NOMO-1 (cell line): ENCODE measurements around the gene CHRM5.

ENCODE experiments used
- DNase-seq, 2 experiments: peaks; one replicate each; lab custom pipeline; 2025; ENCODE audit not compliant: unreplicated experiment in 2 of 2; lab: John Stamatoyannopoulos, UW

The CHRM5 gene

GRCh38 chr15:33968224-33968623 lies at the start of gene CHRM5:
TSS of gene CHRM5 (plus strand) at chr15:33968497. CDS start at chr15:34062718, 94,221 bp downstream.
- no peak for DNase-seq

GRCh38 chr15:33923446-33923845 lies 44.9 kb upstream of the CHRM5 start:
- no peak for DNase-seq

- no peak for DNase-seq
These were observed 42.0 kb upstream of the CHRM5 start for GRCh38 chr15:33926260-33926659.

- DNase-seq = no peak
These were observed 35.6 kb upstream of the CHRM5 start for GRCh38 chr15:33932734-33933133.

GRCh38 chr15:33934396-33934795 lies 33.9 kb upstream of the CHRM5 start:
- DNase-seq = no peak

- no peak for DNase-seq
These were observed 33.4 kb upstream of the CHRM5 start for GRCh38 chr15:33934921-33935320.

- no peak for DNase-seq
These were observed 26.8 kb upstream of the CHRM5 start for GRCh38 chr15:33941279-33942063.

- no peak for DNase-seq
These were observed 22.1 kb upstream of the CHRM5 start for GRCh38 chr15:33946152-33946551.

GRCh38 chr15:33955945-33956344 lies 12.4 kb upstream of the CHRM5 start:
- DNase-seq = no peak

- DNase-seq = no peak
These were observed 11.9 kb upstream of the CHRM5 start for GRCh38 chr15:33956397-33956796.

GRCh38 chr15:33959844-33960548 lies 8.3 kb upstream of the CHRM5 start:
- DNase-seq = peak; percentile 35 to 76

GRCh38 chr15:33960549-33960935 lies 7.8 kb upstream of the CHRM5 start:
- DNase-seq = no peak

- peak in 1 of 2 experiments; percentile 23 for DNase-seq
These were observed 4.2 kb upstream of the CHRM5 start for GRCh38 chr15:33963831-33964664.

GRCh38 chr15:33964665-33965040 lies 3.6 kb upstream of the CHRM5 start:
- DNase-seq = no peak

GRCh38 chr15:33968821-33969220 lies 524 bp downstream of the CHRM5 start:
- no peak for DNase-seq

- no peak for DNase-seq
These were observed 3.5 kb downstream of the CHRM5 start for GRCh38 chr15:33971811-33972210.

GRCh38 chr15:33975022-33975565 lies 6.8 kb downstream of the CHRM5 start:
- DNase-seq = no peak

- DNase-seq = no peak
These were observed 11.9 kb downstream of the CHRM5 start for GRCh38 chr15:33980159-33980558.

- DNase-seq = no peak
These were observed 14.2 kb downstream of the CHRM5 start for GRCh38 chr15:33982516-33982915.

- no peak for DNase-seq
These were observed 17.0 kb downstream of the CHRM5 start for GRCh38 chr15:33985287-33985686.

GRCh38 chr15:33985751-33986150 lies 17.5 kb downstream of the CHRM5 start:
- DNase-seq = no peak
